Natural killer cell (primary cell): ENCODE results near the gene SLC2A1. TPM values are rescaled to one million over a fixed set of nuclear protein-coding genes. Genes with fewer than 3 reads are reported as not detected.

Experiments
- ATAC-seq, 3 donors: fragments of 150-1000 bp in 2 of 3; fragments of 200-7000 bp in 1 of 3; cut with Tn5 transposase; 1 replicate in 1 of 3; 2 replicates in 2 of 3; pipeline ENCODE4 v1.10.0; 2021; ENCODE audit warnings: mild to moderate bottlenecking in 2 of 3, moderate library complexity in 2 of 3
- DNase-seq, 2 donors: peaks; one replicate each; pipeline versions ENCODE4 v3.0.0 to v3.0.0-alpha.2; 2013 to 2021; ENCODE audit warnings: mixed read lengths in 1 of 2
- H3K27ac ChIP-seq: one replicate; pipeline ENCODE4 v1.5.1; 2013; ENCODE audit warnings: mild to moderate bottlenecking, low read length
- H3K27me3 ChIP-seq: one replicate; pipeline ENCODE4 v1.6.1; 2013; ENCODE audit warnings: low read length; ENCODE audit not compliant: control insufficient read depth, insufficient read depth
- H3K36me3 ChIP-seq: one replicate; pipeline ENCODE4 v1.6.1; 2013; ENCODE audit warnings: low read length; ENCODE audit not compliant: control insufficient read depth, insufficient read depth
- H3K4me1 ChIP-seq: one replicate; pipeline ENCODE4 v1.6.1; 2013; ENCODE audit warnings: low read length; ENCODE audit not compliant: control insufficient read depth, insufficient read depth
- H3K4me3 ChIP-seq: one replicate; pipeline ENCODE4 v1.5.1; 2013; ENCODE audit warnings: low read length
- H3K9me3 ChIP-seq: one replicate; pipeline ENCODE4 v1.6.1; 2013; ENCODE audit warnings: low read length; ENCODE audit not compliant: control insufficient read depth, insufficient read depth
- H3K27ac Mint-ChIP-seq, 2 donors: one replicate each; pipeline ENCODE4 v1.8.0; 2022; ENCODE audit warnings: mild to moderate bottlenecking in 2 of 2, mixed read lengths in 2 of 2, moderate library complexity in 1 of 2
- H3K27me3 Mint-ChIP-seq, 2 donors: one replicate each; pipeline ENCODE4 v1.8.0; 2022; ENCODE audit warnings: low read depth in 2 of 2, mixed read lengths in 2 of 2
- H3K36me3 Mint-ChIP-seq: one replicate; pipeline ENCODE4 v1.8.0; 2022; ENCODE audit warnings: mixed read lengths
- H3K4me1 Mint-ChIP-seq, 2 donors: one replicate each; pipeline ENCODE4 v1.8.0; 2022; ENCODE audit warnings: mixed read lengths in 2 of 2
- H3K4me3 Mint-ChIP-seq: one replicate; pipeline ENCODE4 v1.8.0; 2022; ENCODE audit warnings: mild to moderate bottlenecking, moderate library complexity, mixed read lengths
- H3K9me3 Mint-ChIP-seq, 2 donors: one replicate each; pipeline ENCODE4 v1.8.0; 2022; ENCODE audit warnings: mixed read lengths in 2 of 2
- CTCF ChIP-seq: fragments of 200-600 bp; IDR thresholded peaks from one replicate; pipeline ENCODE4 v1.8.0; 2022; ENCODE audit warnings: antibody characterized with exemption
- WGBS: methylation state at CpG from one replicate; pipeline ENCODE4 v1.1.7; 2013; ENCODE audit warnings: missing lambda C conversion rate; ENCODE audit not compliant: insufficient coverage; 5-methylcytosine and 5-hydroxymethylcytosine counted together
- intact Hi-C: fragments of 100-400 bp; cut with micrococcal nuclease; formaldehyde crosslinking; loops from one replicate; pipeline ENCODE4 v1.14.2; 2022
- total RNA-seq, 4 donors: library from RNA; stranded (reverse); fragments of 120-200 nt in 1 of 4; gene quantifications; one replicate each; pipeline versions ENCODE4 v1.2.3 to v1.2.4, GENCODE V29; 2013 to 2022

Gene SLC2A1
- total RNA-seq, 3 donors from 2014 or later (not counting 1 experiment from before 2014, with no cell fraction given), result 94.7 to 143 (median 95.1) TPM

GRCh38 chr1:42917241-42917495, 41.5 kb downstream of the SLC2A1 start:
- peaks cover 12% of the 10 kb centered on the region for H3K36me3 Mint-ChIP-seq
- ATAC-seq (no peak), DNase-seq (no peak)
- WGBS, result 96% methylated on average over 15 of the region's 15 CpGs
- Histone ChIP-seq H3K9me3 (peaks cover 2% of the 10 kb centered on the region), H3K4me1 (peaks cover 17% of the 10 kb centered on the region), H3K27ac (no peak overlapping the region), H3K36me3 (no peaks in the 10 kb centered on the region), H3K4me3 (no peak overlapping the region), H3K27me3 (no peaks in the 10 kb centered on the region)
- no peak overlapping the region for H3K4me3 Mint-ChIP-seq
- H3K4me1 Mint-ChIP-seq, result peaks cover 18 to 32% of the 10 kb centered on the region in 2 donors
- intact Hi-C loops, result loop anchor here (10.0 kb wide), 1 partner anchor 142 kb away; no protein-coding TSS in a partner anchor
- H3K27me3 Mint-ChIP-seq, result no peaks in the 10 kb centered on the region
- no peak overlapping the region for H3K27ac Mint-ChIP-seq
- peaks cover 0 to 3% of the 10 kb centered on the region in 2 donors for H3K9me3 Mint-ChIP-seq
- no peak for TF ChIP-seq CTCF

GRCh38 chr1:42915456-42915855, 43.2 kb downstream of the SLC2A1 start:
- no peaks in the 10 kb centered on the region for H3K36me3 ChIP-seq
- Mint-ChIP-seq H3K4me3 (peak overlapping the region; percentile 60), H3K27ac (peak overlapping the region; percentile 57 to 58), H3K27me3 (no peaks in the 10 kb centered on the region), H3K4me1 (peaks cover 18 to 32% of the 10 kb centered on the region in 2 donors), H3K9me3 (peaks cover 0 to 3% of the 10 kb centered on the region in 2 donors), H3K36me3 (peaks cover 12% of the 10 kb centered on the region)
- TF ChIP-seq CTCF, result no peak
- peak in 2 of 3 donors; percentile 58 to 75 for ATAC-seq
- no peak for DNase-seq
- intact Hi-C loops, result loop anchor here (10.0 kb wide), 1 partner anchor 141 kb away; no protein-coding TSS in a partner anchor
- no peak overlapping the region for H3K27ac ChIP-seq
- no peak overlapping the region for H3K4me3 ChIP-seq
- H3K4me1 ChIP-seq, result peaks cover 17% of the 10 kb centered on the region
- 42% methylated on average over 3 of the region's 3 CpGs for WGBS
- peaks cover 2% of the 10 kb centered on the region for H3K9me3 ChIP-seq
- H3K27me3 ChIP-seq, result no peaks in the 10 kb centered on the region

GRCh38 chr1:42914092-42914627, 44.5 kb downstream of the SLC2A1 start:
- Histone ChIP-seq H3K9me3 (peaks cover 2% of the 10 kb centered on the region), H3K4me1 (peaks cover 17% of the 10 kb centered on the region), H3K27ac (no peak overlapping the region), H3K4me3 (no peak overlapping the region), H3K27me3 (no peaks in the 10 kb centered on the region), H3K36me3 (no peaks in the 10 kb centered on the region)
- TF ChIP-seq CTCF, result no peak
- 94% methylated on average over 2 of the region's 2 CpGs for WGBS
- H3K27me3 Mint-ChIP-seq, result no peaks in the 10 kb centered on the region
- peaks cover 18 to 32% of the 10 kb centered on the region in 2 donors for H3K4me1 Mint-ChIP-seq
- no peak overlapping the region for H3K4me3 Mint-ChIP-seq
- DNase-seq (no peak), ATAC-seq (no peak)
- intact Hi-C loops, result loop anchor here (10.0 kb wide), 1 partner anchor 139 kb away; no protein-coding TSS in a partner anchor
- H3K9me3 Mint-ChIP-seq, result peaks cover 0 to 3% of the 10 kb centered on the region in 2 donors
- H3K27ac Mint-ChIP-seq, result no peak overlapping the region
- H3K36me3 Mint-ChIP-seq, result peaks cover 12% of the 10 kb centered on the region
